ENCODE results near the gene RXRG.

RXRG gene

DNA sequence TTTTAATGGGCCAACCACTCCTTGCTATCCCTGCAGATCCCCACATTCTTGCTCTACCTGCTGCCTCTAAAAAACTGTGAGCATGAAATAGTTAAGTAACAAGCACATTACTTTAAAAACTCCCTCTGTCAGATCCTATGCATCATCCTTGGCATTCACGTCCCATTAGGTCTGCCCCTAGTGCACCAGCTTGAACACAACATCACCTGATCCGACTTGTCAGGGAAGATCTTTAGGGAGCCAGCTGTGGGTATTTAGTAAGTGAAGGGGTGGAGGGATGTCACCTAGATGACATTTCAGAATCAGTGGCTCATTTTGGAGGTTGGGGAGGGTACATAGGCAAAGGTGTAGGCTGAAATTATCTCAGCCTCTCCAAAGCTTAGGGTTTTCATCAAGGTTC lies 33.5 kb downstream of the RXRG start:
- H3K36me3 ChIP-seq (ENCODE audit: control insufficient read depth, insufficient read depth, low read length): no peaks in the 10 kb centered on the region
- no peak overlapping the region for H3K27ac ChIP-seq
- H3K9me3 ChIP-seq (ENCODE audit: control insufficient read depth, low read length): no peaks in the 10 kb centered on the region
- TF ChIP-seq, protein P1, sequence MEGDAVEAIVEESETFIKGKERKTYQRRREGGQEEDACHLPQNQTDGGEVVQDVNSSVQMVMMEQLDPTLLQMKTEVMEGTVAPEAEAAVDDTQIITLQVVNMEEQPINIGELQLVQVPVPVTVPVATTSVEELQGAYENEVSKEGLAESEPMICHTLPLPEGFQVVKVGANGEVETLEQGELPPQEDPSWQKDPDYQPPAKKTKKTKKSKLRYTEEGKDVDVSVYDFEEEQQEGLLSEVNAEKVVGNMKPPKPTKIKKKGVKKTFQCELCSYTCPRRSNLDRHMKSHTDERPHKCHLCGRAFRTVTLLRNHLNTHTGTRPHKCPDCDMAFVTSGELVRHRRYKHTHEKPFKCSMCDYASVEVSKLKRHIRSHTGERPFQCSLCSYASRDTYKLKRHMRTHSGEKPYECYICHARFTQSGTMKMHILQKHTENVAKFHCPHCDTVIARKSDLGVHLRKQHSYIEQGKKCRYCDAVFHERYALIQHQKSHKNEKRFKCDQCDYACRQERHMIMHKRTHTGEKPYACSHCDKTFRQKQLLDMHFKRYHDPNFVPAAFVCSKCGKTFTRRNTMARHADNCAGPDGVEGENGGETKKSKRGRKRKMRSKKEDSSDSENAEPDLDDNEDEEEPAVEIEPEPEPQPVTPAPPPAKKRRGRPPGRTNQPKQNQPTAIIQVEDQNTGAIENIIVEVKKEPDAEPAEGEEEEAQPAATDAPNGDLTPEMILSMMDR (IDR thresholded peaks at IDR 0.05): no peak
- H3K27me3 ChIP-seq (ENCODE audit: control insufficient read depth, insufficient read depth, low read length): no peaks in the 10 kb centered on the region
- H3K79me2 ChIP-seq: no peaks in the 10 kb centered on the region
- no peaks in the 10 kb centered on the region for H3K4me1 ChIP-seq
- no peak overlapping the region for H3K9ac ChIP-seq
- no peak overlapping the region for H3K4me2 ChIP-seq (ENCODE audit: low read length)
- no peak overlapping the region for H3K4me3 ChIP-seq (ENCODE audit: low read depth, low read length)
- no peak overlapping the region for H2AFZ ChIP-seq

DNA sequence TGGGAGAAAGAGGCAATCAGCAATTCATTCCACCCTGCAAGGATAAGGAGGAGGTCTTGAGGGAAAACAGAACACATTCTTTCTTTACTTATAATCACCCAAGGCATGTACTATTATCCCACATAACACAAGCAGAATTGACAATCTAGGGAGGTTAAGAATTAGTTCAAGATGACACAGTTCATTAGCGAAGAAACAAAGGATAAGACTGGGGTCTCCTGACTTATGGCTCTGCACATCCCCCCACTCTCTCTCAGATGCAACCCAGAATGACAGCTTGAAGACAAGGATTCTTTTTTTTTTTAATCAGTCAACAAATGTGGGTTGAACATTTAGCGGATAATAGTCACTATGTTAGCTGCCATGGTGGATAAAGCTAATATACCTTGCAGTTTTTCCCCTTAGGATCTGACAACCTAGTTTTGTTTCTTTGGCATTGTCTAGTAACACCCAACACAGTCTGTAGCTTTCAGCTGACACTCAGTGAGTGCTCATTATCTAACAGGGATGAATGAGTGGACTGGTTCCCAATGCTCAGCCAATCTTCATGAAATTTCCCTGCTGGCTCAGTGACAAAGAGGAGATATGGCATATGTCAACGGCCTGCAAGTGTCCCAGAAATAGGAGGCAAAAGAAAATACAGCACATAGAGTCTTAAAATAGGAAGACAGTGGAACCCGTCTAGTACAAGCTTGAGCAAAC lies 35.1 kb downstream of the RXRG start:
- H3K4me3 ChIP-seq (ENCODE audit: low read depth, low read length): no peak overlapping the region
- H3K27ac ChIP-seq: no peak overlapping the region
- no peak overlapping the region for H3K9ac ChIP-seq
- TF ChIP-seq, protein P1 (IDR thresholded peaks at IDR 0.05): no peak
- no peaks in the 10 kb centered on the region for H3K36me3 ChIP-seq (ENCODE audit: control insufficient read depth, insufficient read depth, low read length)
- H3K4me1 ChIP-seq: no peaks in the 10 kb centered on the region
- H3K4me2 ChIP-seq (ENCODE audit: low read length): no peak overlapping the region
- H2AFZ ChIP-seq: no peak overlapping the region
- H3K27me3 ChIP-seq (ENCODE audit: control insufficient read depth, insufficient read depth, low read length): no peaks in the 10 kb centered on the region
- H3K79me2 ChIP-seq: no peaks in the 10 kb centered on the region
- no peaks in the 10 kb centered on the region for H3K9me3 ChIP-seq (ENCODE audit: control insufficient read depth, low read length)

DNA sequence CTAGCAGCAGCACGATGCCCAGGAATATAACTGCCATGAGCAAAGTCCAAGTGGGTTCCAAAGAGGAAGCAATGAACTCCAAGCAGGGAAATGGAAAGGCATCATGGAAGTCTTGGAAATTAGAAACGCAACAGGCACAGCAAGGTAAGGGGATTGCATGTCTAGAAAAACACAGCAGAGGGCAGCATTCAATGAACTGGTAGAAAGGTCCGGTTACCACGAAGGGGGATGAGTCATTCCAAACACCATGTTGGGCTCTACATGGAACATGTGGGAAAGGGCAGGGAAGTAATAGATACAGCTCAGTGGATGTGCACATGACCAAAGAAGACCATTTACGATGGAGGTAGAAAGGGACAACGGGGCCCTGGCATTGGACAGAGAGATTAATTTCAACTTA lies 36.4 kb downstream of the RXRG start:
- Histone ChIP-seq H3K79me2 (no peaks in the 10 kb centered on the region), H3K4me1 (no peaks in the 10 kb centered on the region), H3K27me3 (ENCODE audit: control insufficient read depth, insufficient read depth, low read length) (no peaks in the 10 kb centered on the region), H3K9ac (no peak overlapping the region), H3K36me3 (ENCODE audit: control insufficient read depth, insufficient read depth, low read length) (no peaks in the 10 kb centered on the region), H3K4me2 (ENCODE audit: low read length) (no peak overlapping the region), H3K27ac (no peak overlapping the region), H3K4me3 (ENCODE audit: low read depth, low read length) (no peak overlapping the region), H2AFZ (no peak overlapping the region), H3K9me3 (ENCODE audit: control insufficient read depth, low read length) (no peaks in the 10 kb centered on the region)
- TF ChIP-seq, protein P1 (IDR thresholded peaks at IDR 0.05): peak; percentile 16

DNA sequence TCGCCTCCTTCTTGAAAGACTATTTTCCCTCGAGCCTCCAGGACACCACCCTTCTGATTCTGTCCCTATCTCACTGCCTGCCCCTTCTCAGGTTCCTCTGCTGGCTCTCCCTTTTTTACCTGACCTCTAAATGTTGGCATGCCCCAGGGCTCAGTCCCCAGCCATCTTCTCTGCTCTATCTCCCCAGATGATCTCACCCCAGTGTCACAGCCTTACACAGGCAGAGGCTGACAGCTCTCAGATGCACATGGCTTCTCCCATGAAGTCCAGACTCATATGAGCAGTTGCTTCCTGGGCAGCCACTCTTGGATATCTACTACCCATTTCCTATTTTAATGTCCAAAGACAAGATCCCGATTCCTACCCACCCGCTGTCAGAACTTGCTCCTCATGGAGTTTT lies 37.5 kb downstream of the RXRG start:
- Histone ChIP-seq H3K9me3 (ENCODE audit: control insufficient read depth, low read length) (no peaks in the 10 kb centered on the region), H3K27ac (no peak overlapping the region), H3K36me3 (ENCODE audit: control insufficient read depth, insufficient read depth, low read length) (no peaks in the 10 kb centered on the region), H3K79me2 (no peaks in the 10 kb centered on the region), H3K4me1 (no peaks in the 10 kb centered on the region), H3K4me3 (ENCODE audit: low read depth, low read length) (no peak overlapping the region), H3K4me2 (ENCODE audit: low read length) (no peak overlapping the region), H2AFZ (no peak overlapping the region), H3K9ac (no peak overlapping the region), H3K27me3 (ENCODE audit: control insufficient read depth, insufficient read depth, low read length) (no peaks in the 10 kb centered on the region)
- TF ChIP-seq, protein P1 (IDR thresholded peaks at IDR 0.05): no peak

DNA sequence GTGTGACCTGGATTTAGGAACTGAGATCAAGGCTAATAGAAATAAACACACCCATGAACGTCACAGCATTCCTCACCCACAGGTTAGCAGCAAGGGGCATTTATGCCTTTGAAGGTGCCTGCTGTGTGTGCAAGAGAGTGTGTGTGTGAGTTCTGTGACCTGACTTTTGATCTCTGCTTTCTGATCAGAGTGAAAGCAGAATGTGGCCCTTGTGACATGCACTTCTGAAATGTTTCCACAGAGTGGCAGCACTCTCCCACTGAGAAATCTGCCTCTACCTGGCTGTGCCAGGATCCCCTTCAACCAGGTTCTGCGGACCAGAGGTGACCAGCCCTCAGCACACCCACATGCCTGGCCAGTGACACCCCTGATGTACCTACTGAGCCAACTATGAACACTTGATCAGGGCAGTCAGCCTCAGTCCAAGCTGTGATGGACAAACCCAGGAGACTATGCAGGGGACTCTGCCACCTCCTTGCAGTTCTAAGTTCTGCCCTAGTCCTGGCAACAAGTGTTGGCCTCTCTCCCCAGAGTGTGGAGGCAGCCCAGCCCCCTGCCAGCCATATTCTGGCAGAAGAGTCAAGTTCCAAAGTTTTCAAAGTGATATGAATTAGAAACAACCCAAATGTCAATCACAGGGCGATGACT lies 41.0 kb downstream of the RXRG start:
- H3K36me3 ChIP-seq (ENCODE audit: control insufficient read depth, insufficient read depth, low read length): no peaks in the 10 kb centered on the region
- H2AFZ ChIP-seq: no peak overlapping the region
- no peaks in the 10 kb centered on the region for H3K27me3 ChIP-seq (ENCODE audit: control insufficient read depth, insufficient read depth, low read length)
- no peak overlapping the region for H3K4me2 ChIP-seq (ENCODE audit: low read length)
- H3K27ac ChIP-seq: no peak overlapping the region
- no peaks in the 10 kb centered on the region for H3K4me1 ChIP-seq
- H3K9ac ChIP-seq: no peak overlapping the region
- H3K79me2 ChIP-seq: no peaks in the 10 kb centered on the region
- H3K9me3 ChIP-seq (ENCODE audit: control insufficient read depth, low read length): no peaks in the 10 kb centered on the region
- TF ChIP-seq, protein P1 (IDR thresholded peaks at IDR 0.05): peak; percentile 40
- no peak overlapping the region for H3K4me3 ChIP-seq (ENCODE audit: low read depth, low read length)
